Mononuclear cell (primary cell): ENCODE measurements around the gene FBXL7. TPM values are rescaled to one million over a fixed set of nuclear protein-coding genes. Genes with fewer than 3 reads are reported as not detected.

ENCODE experiments used
- H3K27me3 ChIP-seq: 2 replicates; pipeline ENCODE4 v1.6.0; 2011; ENCODE audit warnings: low read length, control low read depth; ENCODE audit not compliant: insufficient read depth
- H3K4me1 ChIP-seq: 2 replicates; pipeline ENCODE4 v1.5.1; 2011; ENCODE audit warnings: mild to moderate bottlenecking, low read length, control low read depth; ENCODE audit not compliant: insufficient read depth
- H3K4me3 ChIP-seq: 2 replicates; pipeline ENCODE4 v1.5.1; 2011; ENCODE audit warnings: mild to moderate bottlenecking, low read length, moderate library complexity
- H3K9me3 ChIP-seq: 2 replicates; pipeline ENCODE4 v1.5.1; 2011; ENCODE audit warnings: low read depth, mild to moderate bottlenecking, control low read depth, low read length
- total RNA-seq: library from RNA; depleted of rRNA; stranded (reverse); fragments of >200 nt; gene quantifications from one replicate; pipeline ENCODE4 v1.2.3, GENCODE V29; 2012

FBXL7 gene
- total RNA-seq, 1 donor, result not detected

DNA sequence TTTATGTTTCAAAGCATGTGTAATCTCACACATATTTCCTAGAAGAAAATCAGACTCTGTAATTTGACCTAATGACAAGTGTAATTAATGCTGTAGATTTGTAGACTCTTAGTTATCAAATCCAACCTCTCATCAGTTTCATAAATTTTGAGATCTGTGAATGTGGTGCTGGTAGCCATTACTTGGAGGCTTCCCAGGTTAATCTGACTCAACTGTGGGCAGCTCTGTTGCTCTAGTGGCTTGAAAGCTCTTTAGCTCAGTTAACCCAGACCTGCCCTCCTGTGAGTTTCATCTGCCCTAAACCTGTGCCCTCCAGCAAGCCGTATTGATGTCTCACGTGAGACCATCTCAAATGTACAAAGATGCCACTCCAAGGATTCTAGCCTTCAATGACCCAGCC, 323.4 kb downstream of the FBXL7 start:
- Histone ChIP-seq H3K27me3 (no peaks in the 10 kb centered on the region), H3K4me1 (no peaks in the 10 kb centered on the region), H3K9me3 (no peaks in the 10 kb centered on the region), H3K4me3 (no peak overlapping the region)

DNA sequence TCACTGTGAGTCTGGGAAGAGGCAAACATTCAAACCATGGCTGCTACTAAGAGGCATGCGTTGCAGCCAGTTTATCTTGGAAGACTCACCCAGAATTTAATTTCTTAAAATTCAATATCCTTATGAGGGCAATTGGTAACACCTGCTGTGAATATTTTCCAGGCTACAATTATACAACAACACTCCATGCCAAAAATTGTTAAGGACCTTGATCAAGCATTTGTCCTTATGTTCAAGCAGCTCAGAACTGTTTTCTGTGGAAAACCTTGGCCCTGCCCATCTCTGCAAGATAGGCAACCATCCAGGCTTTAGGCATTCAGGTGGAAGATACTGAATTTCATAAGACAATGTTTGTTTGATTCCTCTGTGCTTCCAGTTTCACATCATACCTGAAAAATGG, 327.8 kb downstream of the FBXL7 start:
- Histone ChIP-seq H3K4me3 (no peak overlapping the region), H3K27me3 (no peaks in the 10 kb centered on the region)

GRCh38 chr5:15831408-15831807, 331.4 kb downstream of the FBXL7 start:
- Histone ChIP-seq H3K27me3 (no peaks in the 10 kb centered on the region), H3K4me1 (no peaks in the 10 kb centered on the region), H3K4me3 (no peak overlapping the region), H3K9me3 (no peaks in the 10 kb centered on the region)

More for the DNA sequence above, 327.8 kb downstream of the FBXL7 start:
- no peaks in the 10 kb centered on the region for H3K9me3 ChIP-seq
- H3K4me1 ChIP-seq, result no peaks in the 10 kb centered on the region

- H3K9me3 ChIP-seq, result no peaks in the 10 kb centered on the region
- no peaks in the 10 kb centered on the region for H3K27me3 ChIP-seq
- no peaks in the 10 kb centered on the region for H3K4me1 ChIP-seq
- no peak overlapping the region for H3K4me3 ChIP-seq
Measured at GRCh38 chr5:15833365-15833764, 333.4 kb downstream of the FBXL7 start.

- Histone ChIP-seq H3K27me3 (no peaks in the 10 kb centered on the region), H3K9me3 (no peaks in the 10 kb centered on the region), H3K4me3 (no peak overlapping the region), H3K4me1 (no peaks in the 10 kb centered on the region)
Measured at GRCh38 chr5:15834596-15835245, 334.7 kb downstream of the FBXL7 start.

DNA sequence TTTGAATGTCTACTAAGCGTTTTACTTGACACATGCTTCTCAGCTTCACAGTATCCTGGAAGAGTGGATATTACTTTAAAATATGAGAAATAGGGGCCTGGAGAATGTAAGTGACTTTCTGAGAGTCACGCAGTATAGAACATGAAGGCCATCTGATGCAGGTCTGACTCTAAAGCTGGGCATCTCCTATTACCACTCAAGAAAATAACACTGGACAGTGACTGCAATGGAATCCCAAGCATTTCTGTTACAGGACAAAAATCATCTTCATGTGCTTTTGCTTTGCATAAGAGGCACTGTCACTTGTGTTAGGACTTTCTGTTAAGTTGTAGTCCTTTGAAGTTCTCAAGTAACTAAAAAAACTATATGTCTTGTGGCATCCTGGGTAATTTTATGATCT, 335.5 kb downstream of the FBXL7 start:
- Histone ChIP-seq H3K9me3 (no peaks in the 10 kb centered on the region), H3K27me3 (no peaks in the 10 kb centered on the region), H3K4me1 (no peaks in the 10 kb centered on the region), H3K4me3 (no peak overlapping the region)

DNA sequence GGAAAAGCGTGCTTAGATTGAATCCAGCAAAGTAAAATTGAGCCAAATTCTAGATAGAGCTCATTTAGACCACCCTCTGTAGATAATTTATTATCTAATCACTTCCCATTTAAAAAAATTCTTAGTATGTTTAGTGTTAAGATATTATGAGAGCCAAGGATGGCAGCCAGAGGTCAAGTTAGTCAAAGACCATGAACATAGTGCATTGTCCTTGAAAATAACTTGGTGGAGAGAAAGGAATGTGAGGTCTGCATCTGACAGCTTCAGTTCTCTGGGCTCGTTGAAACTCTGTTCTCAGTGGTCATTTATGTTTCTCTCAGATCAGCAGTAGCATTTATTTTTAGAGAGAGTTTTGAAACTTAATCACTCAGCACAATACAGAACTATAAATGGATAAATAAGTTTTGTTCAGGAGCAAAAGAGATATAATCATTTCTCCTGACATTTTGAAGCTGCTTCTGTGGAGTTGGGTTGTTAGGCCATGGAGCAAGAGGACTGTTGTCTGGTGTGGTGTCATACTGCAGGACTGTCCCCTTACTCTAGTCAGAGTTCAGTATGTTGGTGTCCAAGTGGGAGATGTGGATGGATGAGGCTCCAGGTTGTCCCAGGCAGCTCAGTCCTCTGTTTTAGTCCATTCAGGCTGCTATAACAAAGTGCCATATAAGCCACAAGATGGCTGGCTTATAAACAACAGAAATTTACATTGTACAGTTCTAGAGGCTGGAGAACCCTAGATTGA, 337.7 kb downstream of the FBXL7 start:
- Histone ChIP-seq H3K4me3 (no peak overlapping the region), H3K4me1 (no peaks in the 10 kb centered on the region), H3K9me3 (no peaks in the 10 kb centered on the region), H3K27me3 (no peaks in the 10 kb centered on the region)

- H3K27me3 ChIP-seq, result no peaks in the 10 kb centered on the region
- H3K4me1 ChIP-seq, result no peaks in the 10 kb centered on the region
- H3K4me3 ChIP-seq, result no peak overlapping the region
- no peaks in the 10 kb centered on the region for H3K9me3 ChIP-seq
Measured at GRCh38 chr5:15844253-15844652, 344.3 kb downstream of the FBXL7 start.

DNA sequence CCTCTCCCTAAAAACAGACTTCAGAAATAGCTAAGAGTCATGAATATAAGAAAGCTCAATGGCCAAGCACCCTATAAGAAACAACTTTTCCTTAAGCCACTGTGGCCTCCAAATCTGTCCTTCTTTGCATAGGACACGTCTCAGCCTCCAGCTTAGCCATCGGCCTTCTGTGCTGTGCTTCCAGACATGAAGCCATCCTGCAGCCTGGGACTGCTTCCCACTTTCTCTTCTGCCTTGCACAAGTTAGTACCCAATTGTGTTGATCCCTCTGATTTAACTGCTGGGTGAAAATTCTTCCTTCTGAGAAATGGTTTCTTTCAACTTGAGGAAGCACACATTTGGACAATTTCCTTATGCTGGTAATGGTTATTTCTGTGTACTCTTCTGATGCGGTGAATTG, 344.9 kb downstream of the FBXL7 start:
- no peak overlapping the region for H3K4me3 ChIP-seq
- no peaks in the 10 kb centered on the region for H3K9me3 ChIP-seq
- H3K4me1 ChIP-seq, result no peaks in the 10 kb centered on the region
- no peaks in the 10 kb centered on the region for H3K27me3 ChIP-seq

DNA sequence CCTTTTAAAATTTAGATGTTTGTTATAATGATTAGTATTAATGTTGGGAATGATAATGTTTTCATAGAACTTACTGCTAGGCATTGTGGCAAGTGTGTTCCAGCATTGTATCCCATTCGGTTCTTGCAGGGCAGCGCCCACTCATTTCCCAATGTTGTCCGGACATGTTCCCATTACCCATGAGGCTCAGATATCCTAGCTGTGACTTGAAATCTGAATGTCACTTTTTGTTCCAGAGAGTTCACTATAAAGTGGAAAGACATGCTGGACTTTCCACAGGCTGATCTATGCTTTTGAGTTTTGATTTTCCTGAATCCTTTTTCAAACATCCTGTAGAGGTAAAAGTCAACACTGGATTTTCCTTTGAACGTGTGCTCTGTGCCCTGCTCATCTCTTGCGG, 350.6 kb downstream of the FBXL7 start:
- no peaks in the 10 kb centered on the region for H3K9me3 ChIP-seq
- no peaks in the 10 kb centered on the region for H3K4me1 ChIP-seq
- no peaks in the 10 kb centered on the region for H3K27me3 ChIP-seq
- no peak overlapping the region for H3K4me3 ChIP-seq

DNA sequence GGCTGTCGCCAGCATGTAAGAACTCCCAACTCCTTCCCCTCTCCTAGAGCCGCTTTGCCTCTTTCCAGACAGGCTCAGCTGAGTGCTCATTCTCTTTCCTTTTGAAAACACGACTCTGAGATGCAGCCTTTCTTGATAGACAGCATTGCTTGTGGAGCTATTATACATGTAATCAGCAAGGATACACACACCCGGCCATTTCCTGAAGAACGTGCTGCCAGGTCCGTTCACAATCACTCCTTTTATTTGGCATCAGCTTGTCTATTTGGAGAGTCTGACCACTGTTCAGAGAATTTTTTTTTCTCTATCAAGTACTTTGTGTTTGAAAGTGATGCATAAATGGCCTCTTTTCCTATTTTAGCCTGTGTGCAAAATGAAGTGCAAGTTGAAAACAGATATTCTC, 351.0 kb downstream of the FBXL7 start:
- no peaks in the 10 kb centered on the region for H3K4me1 ChIP-seq
- no peak overlapping the region for H3K4me3 ChIP-seq

GRCh38 chr5:15852217-15852616, 352.2 kb downstream of the FBXL7 start:
- Histone ChIP-seq H3K9me3 (no peaks in the 10 kb centered on the region), H3K27me3 (no peaks in the 10 kb centered on the region), H3K4me3 (no peak overlapping the region), H3K4me1 (no peaks in the 10 kb centered on the region)

More for the DNA sequence above, 351.0 kb downstream of the FBXL7 start:
- no peaks in the 10 kb centered on the region for H3K9me3 ChIP-seq
- H3K27me3 ChIP-seq, result no peaks in the 10 kb centered on the region

- no peaks in the 10 kb centered on the region for H3K4me1 ChIP-seq
- H3K27me3 ChIP-seq, result no peaks in the 10 kb centered on the region
- no peak overlapping the region for H3K4me3 ChIP-seq
- H3K9me3 ChIP-seq, result no peaks in the 10 kb centered on the region
Measured at GRCh38 chr5:15852949-15853348, 353.0 kb downstream of the FBXL7 start.

DNA sequence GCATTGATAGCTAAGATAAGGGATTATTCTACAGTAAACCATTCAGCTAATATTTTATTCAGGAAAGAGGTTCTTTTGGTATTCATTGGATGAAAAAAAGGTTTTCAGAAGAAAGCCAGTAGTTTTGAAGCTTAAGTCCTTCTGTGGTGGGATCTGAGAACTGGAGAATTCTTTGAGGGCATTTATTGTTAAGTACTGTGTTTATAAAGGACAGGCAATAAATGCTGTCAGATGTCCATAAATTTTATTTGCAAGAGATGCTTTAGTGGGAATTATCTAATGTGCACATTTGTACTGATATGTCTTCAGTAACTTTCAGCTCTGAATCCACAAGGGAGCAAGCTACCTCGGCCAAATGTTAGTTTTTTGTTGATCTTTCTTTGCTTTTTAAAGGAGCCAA, 358.3 kb downstream of the FBXL7 start:
- no peaks in the 10 kb centered on the region for H3K4me1 ChIP-seq
- H3K4me3 ChIP-seq, result no peak overlapping the region
- no peaks in the 10 kb centered on the region for H3K27me3 ChIP-seq
- H3K9me3 ChIP-seq, result peaks cover 8% of the 10 kb centered on the region

GRCh38 chr5:15864536-15865215, 364.7 kb downstream of the FBXL7 start:
- H3K4me3 ChIP-seq, result no peak overlapping the region
- H3K4me1 ChIP-seq, result no peaks in the 10 kb centered on the region
- no peaks in the 10 kb centered on the region for H3K27me3 ChIP-seq
- H3K9me3 ChIP-seq, result peaks cover 8% of the 10 kb centered on the region
